Panc1 (cell line): Measurements from ENCODE around the gene KNDC1. TPM values are rescaled to one million over a fixed set of nuclear protein-coding genes. Genes with fewer than 3 reads are reported as not detected.

ENCODE experiments used
- ATAC-seq: fragments of 200-7000 bp; cut with Tn5 transposase; 2 replicates; pipeline ENCODE4 v1.9.1; 2020; ENCODE audit warnings: mild to moderate bottlenecking, moderate library complexity
- Bru-seq: library from RNA; stranded (reverse); fragments of 400-500 nt; gene quantifications from one replicate; lab custom pipeline; 2021; lab: Mats Ljungman, UMichigan
- BruChase-seq, 2 experiments: library from RNA; stranded (reverse); fragments of 400-500 nt; gene quantifications; one replicate each; lab custom pipeline; 2021; lab: Mats Ljungman, UMichigan
- BruUV-seq: library from RNA; stranded (reverse); fragments of 400-500 nt; replicated peaks from 2 replicates; lab custom pipeline; 2021; lab: Mats Ljungman, UMichigan
- CTCF ChIA-PET: fragments of 300-600 bp; sonication (Branson Sonifier 250); formaldehyde crosslinking; loops from one replicate; lab custom pipeline; 2022; ENCODE audit warnings: antibody characterized with exemption; lab: Charles Lee
- POLR2A ChIA-PET: fragments of 300-600 bp; sonication (Branson Sonifier 250); formaldehyde crosslinking; loops from one replicate; lab custom pipeline; 2022; ENCODE audit warnings: antibody characterized with exemption; lab: Charles Lee
- DNase-seq: peaks from one replicate; pipeline ENCODE4 v3.0.0-alpha.2; 2010; ENCODE audit warnings: low read depth, low spot score
- H3K27ac ChIP-seq: 2 replicates; pipeline ENCODE4 v1.5.1; 2011; ENCODE audit warnings: mild to moderate bottlenecking, low read length, inconsistent platforms
- H3K27me3 ChIP-seq: fragments of 200-500 bp; sonication (Bioruptor generic); 2 replicates; pipeline ENCODE4 v1.6.0; 2014; ENCODE audit warnings: low read length, inconsistent platforms; ENCODE audit not compliant: control insufficient read depth, insufficient read depth
- H3K36me3 ChIP-seq: fragments of 200-500 bp; sonication (Bioruptor generic); 2 replicates; pipeline ENCODE4 v1.5.1; 2014; ENCODE audit warnings: inconsistent platforms, mild to moderate bottlenecking, low read length, moderate library complexity; ENCODE audit not compliant: control insufficient read depth, insufficient read depth
- H3K4me1 ChIP-seq: 2 replicates; pipeline ENCODE4 v1.5.1; 2011; ENCODE audit warnings: inconsistent platforms, mild to moderate bottlenecking, low read length, moderate library complexity; ENCODE audit not compliant: control insufficient read depth, insufficient read depth
- H3K4me3 ChIP-seq, 2 experiments: 2 replicates each; pipeline ENCODE4 v1.5.1; 2011 to 2012; ENCODE audit warnings: low read depth in 2 of 2, low read length in 2 of 2, mild to moderate bottlenecking in 2 of 2, inconsistent platforms in 1 of 2, moderate library complexity in 1 of 2
- H3K9me3 ChIP-seq: fragments of 200-500 bp; sonication (Bioruptor generic); 2 replicates; pipeline ENCODE4 v1.5.1; 2014; ENCODE audit warnings: low read depth, mild to moderate bottlenecking, inconsistent platforms, low read length, moderate library complexity; ENCODE audit not compliant: control insufficient read depth, insufficient read depth
- POLR2AphosphoS5 ChIP-seq: IDR thresholded peaks from 2 replicates; pipeline ENCODE4 v1.6.1; 2012; ENCODE audit warnings: mild to moderate bottlenecking, low read depth, low read length, moderate library complexity
- SIN3A ChIP-seq: IDR thresholded peaks from 2 replicates; pipeline ENCODE4 v1.6.1; 2012; ENCODE audit warnings: low read depth, mild to moderate bottlenecking, low read length, moderate library complexity, borderline replicate concordance; ENCODE audit not compliant: insufficient read depth
- TCF7L2 ChIP-seq: IDR thresholded peaks from 2 replicates; pipeline ENCODE4 v1.6.1; 2011; ENCODE audit warnings: mild to moderate bottlenecking, low read depth, low read length, inconsistent platforms
- in situ Hi-C: cut with HindIII; loops from 2 replicates; pipeline ENCODE4 v1.10.0; 2016; ENCODE audit warnings: low sequenced_read_pairs, low pct_unique_long_range_greater_than_20kb
- intact Hi-C: fragments of 100-400 bp; cut with micrococcal nuclease; formaldehyde crosslinking; loops from one replicate; pipeline ENCODE4 v1.10.0; 2022; ENCODE audit not compliant: unreplicated experiment
- long read RNA-seq: library from polyadenylated mRNA; unstranded; transcript quantifications from one replicate; pipeline ENCODE4 v2.0.0, GENCODE V29; 2021; ENCODE audit not compliant: unreplicated experiment
- polyA plus RNA-seq: library from polyadenylated mRNA; unstranded; fragments of >200 nt; gene quantifications from one replicate; pipeline ENCODE4 v1.2.1, GENCODE V29; 2012; ENCODE audit warnings: missing spikeins; ENCODE audit not compliant: insufficient read length
- total RNA-seq: library from RNA; stranded (reverse); gene quantifications from one replicate; pipeline ENCODE4 v1.2.1, GENCODE V29; 2021; ENCODE audit not compliant: unreplicated experiment
- TF ChIP-seq, protein P1 (sequence below): fragments of 450-650 bp; IDR thresholded peaks from 2 replicates; pipeline ENCODE4 v1.5.1; 2017; ENCODE audit warnings: mild to moderate bottlenecking
- TF ChIP-seq, protein P2 (sequence below), 2 experiments: IDR thresholded peaks; 2 replicates each; pipeline ENCODE4 v1.6.1; 2011 to 2012; ENCODE audit warnings: low read depth in 2 of 2, control low read depth in 1 of 2, low read length in 1 of 2, mild to moderate bottlenecking in 1 of 2, moderate library complexity in 1 of 2; ENCODE audit not compliant: insufficient read depth in 1 of 2

The KNDC1 gene, protein sequence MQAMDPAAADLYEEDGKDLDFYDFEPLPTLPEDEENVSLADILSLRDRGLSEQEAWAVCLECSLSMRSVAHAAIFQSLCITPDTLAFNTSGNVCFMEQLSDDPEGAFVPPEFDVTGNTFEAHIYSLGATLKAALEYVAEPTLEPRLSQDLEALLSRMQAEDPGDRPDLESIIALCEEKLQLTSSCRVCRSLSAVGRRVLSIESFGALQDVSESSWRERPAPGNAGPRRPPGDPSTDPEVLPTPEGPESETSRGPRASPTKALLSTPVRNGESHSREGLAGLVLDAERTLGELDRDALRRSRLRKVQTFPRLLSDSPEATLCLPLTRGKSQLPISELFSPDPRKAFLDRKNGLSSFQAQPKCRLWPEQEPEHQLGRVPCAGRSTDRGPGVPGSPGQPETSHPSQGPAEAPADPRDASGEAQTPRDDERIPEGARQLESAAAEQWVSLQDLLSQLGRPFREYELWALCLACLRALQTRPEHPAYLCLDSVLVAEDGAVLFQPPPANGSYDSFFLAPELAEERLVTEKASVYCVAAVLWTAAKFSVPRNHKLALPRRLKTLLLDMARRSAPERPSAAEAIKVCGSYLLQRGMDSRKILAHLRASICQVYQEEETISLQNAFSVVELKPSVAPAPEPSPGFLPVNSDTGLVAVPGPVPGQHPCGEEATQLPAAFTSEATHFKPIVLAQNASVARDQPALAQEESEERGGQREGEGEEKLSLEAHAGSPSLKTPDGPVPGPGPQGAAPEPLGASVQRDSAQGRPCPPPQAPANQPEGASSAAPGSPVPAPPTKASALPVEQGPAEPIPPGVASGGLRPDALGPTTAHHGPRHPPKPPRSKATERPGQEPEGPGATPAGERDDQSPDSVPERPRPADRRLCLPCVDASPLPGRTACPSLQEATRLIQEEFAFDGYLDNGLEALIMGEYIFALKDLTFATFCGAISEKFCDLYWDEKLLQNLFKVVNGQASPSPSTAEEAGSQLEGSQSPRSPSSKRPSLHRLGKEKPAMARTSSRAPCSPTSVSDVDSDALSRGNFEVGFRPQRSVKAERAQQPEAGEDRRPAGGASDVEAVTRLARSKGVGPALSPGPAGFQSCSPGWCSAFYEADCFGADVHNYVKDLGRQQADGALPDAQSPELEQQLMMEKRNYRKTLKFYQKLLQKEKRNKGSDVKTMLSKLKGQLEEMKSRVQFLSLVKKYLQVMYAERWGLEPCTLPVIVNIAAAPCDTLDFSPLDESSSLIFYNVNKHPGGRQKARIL (N-terminal part only)
- total RNA-seq: 2.6 TPM
- polyA plus RNA-seq: 8.2 TPM
- Bru-seq, nascent RNA: percentile 29 among the genes with signal in this experiment
- percentile 37 among the genes with signal in this experiment for BruChase-seq, experiment 1, labeled RNA remaining after a 2-hour chase
- BruChase-seq, experiment 2, labeled RNA remaining after a 6-hour chase: percentile 36 among the genes with signal in this experiment
- long read RNA-seq, partial matches to known transcripts: 5 of 8 reads
- long read RNA-seq, other reads (novel, unspliced or antisense): 2 of 8 reads

DNA sequence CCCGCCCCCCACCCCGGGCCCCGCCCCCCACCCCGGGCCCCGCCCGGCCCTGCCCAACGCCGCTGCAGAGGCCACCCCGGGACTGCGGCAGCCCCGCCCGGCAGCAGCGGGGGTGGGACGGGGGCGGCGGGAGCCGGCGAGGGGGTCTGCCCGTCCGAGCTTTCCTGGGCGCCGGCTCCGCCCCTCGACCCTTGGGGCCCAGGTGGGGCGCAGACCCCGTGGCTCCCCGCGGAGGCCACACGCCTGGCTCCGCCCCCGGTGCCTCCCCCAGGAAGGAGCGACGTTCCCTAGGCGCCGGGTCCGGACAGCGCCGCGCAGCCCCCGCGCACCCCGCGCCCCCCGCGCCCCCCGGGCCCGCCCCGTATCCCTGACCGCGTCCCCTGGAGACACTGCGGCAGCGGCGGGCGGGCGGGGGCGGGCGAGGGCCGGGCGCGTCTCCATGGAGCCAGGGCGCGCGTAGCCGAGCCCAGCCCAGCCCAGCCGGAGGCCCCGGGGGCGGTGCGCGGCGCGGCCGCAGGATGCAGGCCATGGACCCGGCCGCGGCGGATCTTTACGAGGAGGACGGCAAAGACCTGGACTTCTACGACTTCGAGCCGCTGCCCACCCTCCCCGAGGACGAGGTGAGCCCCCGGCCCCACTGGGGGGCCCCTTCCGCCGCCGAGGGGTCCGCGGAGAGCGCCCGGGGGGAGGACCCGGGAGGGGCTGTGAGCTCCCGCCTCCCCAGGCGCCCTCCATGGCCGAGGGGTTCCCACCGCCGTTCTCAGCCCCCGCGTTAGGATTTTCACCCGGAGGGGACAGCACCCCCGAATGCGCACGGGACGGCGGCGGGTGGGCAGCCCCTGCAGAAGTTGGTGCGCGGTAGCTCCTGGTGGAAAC, at the start of gene KNDC1:
KNDC1 (plus strand) TSS at position 270 of the 876 bp plus-strand sequence; CDS start at position 519, 249 bp downstream.
- H3K4me1 ChIP-seq: peaks cover 17% of the 10 kb centered on the region
- H3K9me3 ChIP-seq: no peaks in the 10 kb centered on the region
- no TSS peak for BruUV-seq
- no peaks in the 10 kb centered on the region for H3K36me3 ChIP-seq
- 0 out of 2 replicates have a peak, but pooled peaks cover 2% of the 10 kb centered on the region for H3K27me3 ChIP-seq
- TF ChIP-seq TCF7L2 (no peak), POLR2AphosphoS5 (no peak), SIN3A (no peak)
- TF ChIP-seq, protein P1, sequence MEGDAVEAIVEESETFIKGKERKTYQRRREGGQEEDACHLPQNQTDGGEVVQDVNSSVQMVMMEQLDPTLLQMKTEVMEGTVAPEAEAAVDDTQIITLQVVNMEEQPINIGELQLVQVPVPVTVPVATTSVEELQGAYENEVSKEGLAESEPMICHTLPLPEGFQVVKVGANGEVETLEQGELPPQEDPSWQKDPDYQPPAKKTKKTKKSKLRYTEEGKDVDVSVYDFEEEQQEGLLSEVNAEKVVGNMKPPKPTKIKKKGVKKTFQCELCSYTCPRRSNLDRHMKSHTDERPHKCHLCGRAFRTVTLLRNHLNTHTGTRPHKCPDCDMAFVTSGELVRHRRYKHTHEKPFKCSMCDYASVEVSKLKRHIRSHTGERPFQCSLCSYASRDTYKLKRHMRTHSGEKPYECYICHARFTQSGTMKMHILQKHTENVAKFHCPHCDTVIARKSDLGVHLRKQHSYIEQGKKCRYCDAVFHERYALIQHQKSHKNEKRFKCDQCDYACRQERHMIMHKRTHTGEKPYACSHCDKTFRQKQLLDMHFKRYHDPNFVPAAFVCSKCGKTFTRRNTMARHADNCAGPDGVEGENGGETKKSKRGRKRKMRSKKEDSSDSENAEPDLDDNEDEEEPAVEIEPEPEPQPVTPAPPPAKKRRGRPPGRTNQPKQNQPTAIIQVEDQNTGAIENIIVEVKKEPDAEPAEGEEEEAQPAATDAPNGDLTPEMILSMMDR: no peak
- TF ChIP-seq, protein P2, sequence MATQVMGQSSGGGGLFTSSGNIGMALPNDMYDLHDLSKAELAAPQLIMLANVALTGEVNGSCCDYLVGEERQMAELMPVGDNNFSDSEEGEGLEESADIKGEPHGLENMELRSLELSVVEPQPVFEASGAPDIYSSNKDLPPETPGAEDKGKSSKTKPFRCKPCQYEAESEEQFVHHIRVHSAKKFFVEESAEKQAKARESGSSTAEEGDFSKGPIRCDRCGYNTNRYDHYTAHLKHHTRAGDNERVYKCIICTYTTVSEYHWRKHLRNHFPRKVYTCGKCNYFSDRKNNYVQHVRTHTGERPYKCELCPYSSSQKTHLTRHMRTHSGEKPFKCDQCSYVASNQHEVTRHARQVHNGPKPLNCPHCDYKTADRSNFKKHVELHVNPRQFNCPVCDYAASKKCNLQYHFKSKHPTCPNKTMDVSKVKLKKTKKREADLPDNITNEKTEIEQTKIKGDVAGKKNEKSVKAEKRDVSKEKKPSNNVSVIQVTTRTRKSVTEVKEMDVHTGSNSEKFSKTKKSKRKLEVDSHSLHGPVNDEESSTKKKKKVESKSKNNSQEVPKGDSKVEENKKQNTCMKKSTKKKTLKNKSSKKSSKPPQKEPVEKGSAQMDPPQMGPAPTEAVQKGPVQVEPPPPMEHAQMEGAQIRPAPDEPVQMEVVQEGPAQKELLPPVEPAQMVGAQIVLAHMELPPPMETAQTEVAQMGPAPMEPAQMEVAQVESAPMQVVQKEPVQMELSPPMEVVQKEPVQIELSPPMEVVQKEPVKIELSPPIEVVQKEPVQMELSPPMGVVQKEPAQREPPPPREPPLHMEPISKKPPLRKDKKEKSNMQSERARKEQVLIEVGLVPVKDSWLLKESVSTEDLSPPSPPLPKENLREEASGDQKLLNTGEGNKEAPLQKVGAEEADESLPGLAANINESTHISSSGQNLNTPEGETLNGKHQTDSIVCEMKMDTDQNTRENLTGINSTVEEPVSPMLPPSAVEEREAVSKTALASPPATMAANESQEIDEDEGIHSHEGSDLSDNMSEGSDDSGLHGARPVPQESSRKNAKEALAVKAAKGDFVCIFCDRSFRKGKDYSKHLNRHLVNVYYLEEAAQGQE (IDR thresholded peaks at IDR 0.05; ENCODE audit: insufficient read depth in 1 of 2, low read depth in 2 of 2, low read length in 1 of 2): no peak
- ChIA-PET POLR2A (interaction anchor here (0.6 kb wide), 1 partner anchor 170 kb away, joined by 7 read pairs; no protein-coding TSS in a partner anchor), CTCF (interaction anchor here (0.6 kb wide), 1 partner anchor 107 kb away, joined by 3 read pairs; no protein-coding TSS in a partner anchor)
- intact Hi-C loops: no loop called here
- H3K27ac ChIP-seq: no peak within 1 kb of the TSS
- in situ Hi-C loops: no loop called here
- DNase-seq: no peak
- peak; percentile 80 for ATAC-seq
- peak within 1 kb of the TSS; percentile 54 to 69 for H3K4me3 ChIP-seq
